GM10248 (cell line): ENCODE measurements around the gene PGM2L1.
A peak's percentile ranks its signal among the peaks of the same experiment; 100 is the strongest.

Experiments
- CTCF ChIA-PET: fragments of 300-600 bp; sonication (Branson Sonifier 250); formaldehyde crosslinking; extraction: SDS; loops from one replicate; lab custom pipeline; 2021; ENCODE audit warnings: antibody characterized with exemption; lab: Yijun Ruan, JAX
- POLR2A ChIA-PET: fragments of 350-650 bp; sonication (Branson Sonifier 250); formaldehyde crosslinking; extraction: SDS; loops from one replicate; lab custom pipeline; 2020; ENCODE audit warnings: antibody characterized with exemption; lab: Yijun Ruan, JAX
- DNase-seq: peaks from one replicate; pipeline ENCODE4 v3.0.0; 2012; ENCODE audit errors: extremely low spot score
- TF ChIP-seq, protein P1 (sequence below): IDR thresholded peaks from 2 replicates; pipeline ENCODE4 v1.5.1; 2012; ENCODE audit warnings: mild to moderate bottlenecking, low read depth; ENCODE audit errors: extremely low read depth, missing control alignments, control extremely low read depth

The PGM2L1 gene

DNA sequence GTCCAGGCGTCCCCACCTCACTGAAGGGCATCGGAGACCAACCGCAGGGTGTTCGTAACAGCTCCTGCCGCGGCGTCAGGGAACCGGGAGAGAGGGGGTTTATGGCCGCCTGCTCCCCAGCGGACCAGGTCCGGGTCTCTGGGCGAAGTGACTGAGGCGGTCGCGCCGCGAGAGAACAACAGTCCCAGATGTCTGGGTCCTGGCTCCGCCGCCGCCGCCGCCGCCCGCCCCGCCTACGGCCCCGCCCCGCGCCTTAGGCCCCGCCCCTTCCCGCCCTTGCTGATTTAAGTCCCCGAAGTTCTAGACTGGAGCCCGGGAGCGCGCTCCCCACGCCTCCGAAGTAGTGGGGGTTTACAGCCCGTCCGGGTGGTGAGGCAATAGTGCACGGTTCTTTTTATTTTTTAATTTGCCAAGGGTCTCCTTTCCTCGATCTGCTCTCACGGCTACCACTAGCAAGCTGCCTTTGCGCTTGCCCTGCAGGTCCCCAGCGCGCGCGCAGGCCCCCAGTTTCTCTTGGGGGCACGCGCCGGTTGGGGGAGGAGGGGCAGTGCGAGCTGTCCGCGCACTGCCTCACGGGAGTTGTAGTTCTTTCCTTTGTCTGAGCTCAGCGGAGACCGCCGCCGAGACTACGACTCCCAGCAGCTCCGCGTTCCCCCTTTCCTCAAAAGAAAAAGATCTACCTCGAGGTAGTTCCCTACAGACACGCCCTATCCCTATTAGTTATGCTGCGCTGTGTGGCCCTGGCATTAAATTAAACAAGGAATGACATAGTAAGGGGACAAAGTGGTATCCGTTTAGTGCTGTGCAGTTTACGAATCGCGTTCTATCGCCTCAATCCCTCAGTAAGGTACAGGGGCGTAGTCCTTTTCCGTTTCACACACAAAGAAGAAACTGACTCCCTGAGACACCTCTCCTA, at the start of gene PGM2L1:
Gene PGM2L1, minus strand, starts transcription at position 190 of the 916 bp plus-strand sequence. CDS start 272 bp downstream, outside the sequence.
- TF ChIP-seq, protein P1, sequence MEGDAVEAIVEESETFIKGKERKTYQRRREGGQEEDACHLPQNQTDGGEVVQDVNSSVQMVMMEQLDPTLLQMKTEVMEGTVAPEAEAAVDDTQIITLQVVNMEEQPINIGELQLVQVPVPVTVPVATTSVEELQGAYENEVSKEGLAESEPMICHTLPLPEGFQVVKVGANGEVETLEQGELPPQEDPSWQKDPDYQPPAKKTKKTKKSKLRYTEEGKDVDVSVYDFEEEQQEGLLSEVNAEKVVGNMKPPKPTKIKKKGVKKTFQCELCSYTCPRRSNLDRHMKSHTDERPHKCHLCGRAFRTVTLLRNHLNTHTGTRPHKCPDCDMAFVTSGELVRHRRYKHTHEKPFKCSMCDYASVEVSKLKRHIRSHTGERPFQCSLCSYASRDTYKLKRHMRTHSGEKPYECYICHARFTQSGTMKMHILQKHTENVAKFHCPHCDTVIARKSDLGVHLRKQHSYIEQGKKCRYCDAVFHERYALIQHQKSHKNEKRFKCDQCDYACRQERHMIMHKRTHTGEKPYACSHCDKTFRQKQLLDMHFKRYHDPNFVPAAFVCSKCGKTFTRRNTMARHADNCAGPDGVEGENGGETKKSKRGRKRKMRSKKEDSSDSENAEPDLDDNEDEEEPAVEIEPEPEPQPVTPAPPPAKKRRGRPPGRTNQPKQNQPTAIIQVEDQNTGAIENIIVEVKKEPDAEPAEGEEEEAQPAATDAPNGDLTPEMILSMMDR, result no peak
- ChIA-PET POLR2A (no interaction called here), CTCF (interaction anchor here (1.2 to 2.1 kb wide), 5 partner anchors 9 to 143 kb away, joined by 3 to 11 read pairs (median 5); no protein-coding TSS in a partner anchor)
- DNase-seq, result peak; percentile 96

- CTCF ChIA-PET, result interaction anchor here (1.0 to 8.3 kb wide), 5 partner anchors 11 to 255 kb away, joined by 3 to 136 read pairs (median 4); partner anchors contain the start of gene LIPT2
- DNase-seq, result no peak
- TF ChIP-seq, protein P1, result no peak
- POLR2A ChIA-PET, result no interaction called here
Observed at GRCh38 chr11:74447720-74448119, 49.5 kb upstream of the PGM2L1 start.

DNA sequence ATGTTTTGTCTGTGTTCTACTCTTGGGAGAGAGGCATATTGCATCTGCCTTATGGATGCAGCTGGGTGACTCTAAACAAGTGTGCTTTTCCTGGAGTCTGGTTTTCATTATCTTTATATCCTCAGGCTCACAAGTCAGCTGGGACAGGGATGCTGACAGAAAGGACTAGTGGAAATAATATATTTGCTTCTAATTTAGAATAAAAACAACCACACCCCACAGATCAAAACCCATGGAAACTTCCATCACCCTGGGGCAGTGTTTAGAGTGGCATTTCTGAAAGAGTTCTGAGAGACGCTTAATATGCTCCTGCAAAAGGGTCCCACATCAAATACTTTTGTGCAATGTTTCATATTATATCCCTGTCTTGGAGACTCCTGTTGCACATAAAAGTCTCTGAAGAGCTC, 48.3 kb upstream of the PGM2L1 start:
- no peak for DNase-seq
- ChIA-PET POLR2A (no interaction called here), CTCF (interaction anchor here (1.1 to 5.5 kb wide), 5 partner anchors 10 to 256 kb away, joined by 3 to 44 read pairs (median 8); no protein-coding TSS in a partner anchor)
- TF ChIP-seq, protein P1, result no peak

- ChIA-PET POLR2A (no interaction called here), CTCF (interaction anchor here (1.1 to 5.2 kb wide), 10 partner anchors 8 to 126 kb away, joined by 3 to 31 read pairs (median 4); no protein-coding TSS in a partner anchor)
- no peak for DNase-seq
- TF ChIP-seq, protein P1, result no peak
Observed at GRCh38 chr11:74444173-74444826, 46.1 kb upstream of the PGM2L1 start.

GRCh38 chr11:74443071-74443864, 45.0 kb upstream of the PGM2L1 start:
- TF ChIP-seq, protein P1, result no peak
- ChIA-PET CTCF (interaction anchor here (1.5 to 5.2 kb wide), 3 partner anchors 10 to 127 kb away, joined by 4 to 31 read pairs (median 6); no protein-coding TSS in a partner anchor), POLR2A (no interaction called here)
- DNase-seq, result no peak
